Dedifferentiated amniotic fluid mesenchymal stem cell (primary cell): ENCODE data around the gene HS3ST1.
"Not testable (repeated sequence)": the region's sequence is repeated elsewhere in the genome, so short reads cannot be mapped to it uniquely, and the experiment has no call there.

ENCODE experiments used
- DNase-seq: peaks from one replicate; pipeline ENCODE4 v3.0.0-alpha.2; 2016; ENCODE audit errors: extremely low spot score

The HS3ST1 gene

DNA sequence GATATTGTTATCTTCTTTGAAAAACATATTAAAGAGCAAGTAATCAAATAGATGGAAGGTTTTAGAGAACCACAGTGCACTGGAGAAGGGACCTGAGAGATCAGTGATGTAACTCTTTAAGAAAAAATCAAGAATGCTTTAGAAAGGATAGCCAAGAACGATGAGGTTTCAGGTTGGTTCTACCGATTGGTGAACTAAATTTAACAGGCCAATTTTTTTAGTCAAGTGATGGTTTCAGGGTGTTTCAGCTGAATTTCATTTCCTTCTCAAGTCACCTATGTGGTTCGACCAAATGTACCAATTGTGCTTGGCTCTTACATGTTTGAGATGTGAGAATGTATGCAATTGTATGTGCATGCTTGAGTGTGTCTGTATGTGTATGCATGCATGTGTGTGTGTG lies 26.5 kb downstream of the HS3ST1 start:
- no peak for DNase-seq

DNA sequence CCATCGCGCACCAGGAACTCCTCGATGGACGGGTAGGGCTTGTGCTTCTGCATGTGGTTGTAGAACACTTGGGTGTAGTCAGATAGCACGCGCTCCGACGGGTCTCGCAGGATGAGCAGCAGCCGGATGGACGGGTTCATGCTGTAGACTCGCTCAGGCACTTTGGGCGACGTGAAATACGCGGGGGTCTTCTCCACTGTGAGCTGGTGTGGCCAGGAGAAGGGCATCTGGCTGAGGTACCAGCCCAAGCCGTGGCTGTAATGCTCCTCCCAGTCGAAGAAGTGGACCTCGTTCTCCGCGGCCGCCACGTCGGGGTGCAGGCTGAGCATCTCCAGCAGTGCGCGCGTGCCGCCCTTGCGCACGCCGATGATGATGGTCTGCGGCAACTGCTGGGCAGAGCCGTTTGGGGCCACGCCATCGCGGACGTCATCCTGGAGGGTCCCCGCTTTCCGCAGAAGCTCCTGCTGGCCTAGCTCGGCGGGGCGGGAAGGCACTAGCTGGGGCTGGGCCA lies 29.2 kb downstream of the HS3ST1 start:
- no peak for DNase-seq

DNA sequence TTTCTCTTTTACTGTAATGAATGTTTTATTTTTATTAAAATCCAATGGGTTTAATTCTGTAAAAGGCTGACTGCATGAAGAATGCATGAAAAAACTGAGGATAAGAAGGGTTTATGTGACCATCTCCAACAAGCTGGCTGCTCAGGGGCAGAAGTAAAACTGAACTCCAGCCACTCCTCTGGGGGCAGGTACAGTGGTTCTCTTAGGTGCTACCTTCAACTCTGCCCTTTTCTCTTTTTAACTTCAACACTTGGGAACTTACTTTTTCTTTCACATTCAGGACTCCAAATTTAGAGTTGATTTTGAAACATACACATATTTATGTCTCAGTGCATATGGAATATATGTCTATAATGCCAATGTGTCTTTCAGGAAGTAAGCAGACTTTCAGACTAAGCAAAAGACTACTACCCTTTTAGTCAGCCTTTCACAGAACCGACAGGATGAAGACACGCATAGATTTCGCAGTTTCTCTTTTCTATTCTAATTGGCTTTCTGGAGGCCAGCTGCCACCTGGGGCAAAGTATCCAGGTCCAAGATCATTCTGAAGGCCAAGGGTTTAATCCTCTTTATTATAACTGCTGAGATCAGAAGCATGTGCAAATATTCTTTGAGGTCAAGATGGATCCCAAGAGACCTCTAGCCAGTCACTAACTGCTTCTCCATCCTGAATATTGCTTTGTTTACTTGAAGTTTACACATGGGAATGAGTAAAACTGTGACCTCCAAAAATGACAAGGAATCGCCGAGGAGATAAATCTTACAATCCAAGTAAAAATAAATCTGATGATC lies 30.7 kb downstream of the HS3ST1 start:
- DNase-seq, result no peak

DNA sequence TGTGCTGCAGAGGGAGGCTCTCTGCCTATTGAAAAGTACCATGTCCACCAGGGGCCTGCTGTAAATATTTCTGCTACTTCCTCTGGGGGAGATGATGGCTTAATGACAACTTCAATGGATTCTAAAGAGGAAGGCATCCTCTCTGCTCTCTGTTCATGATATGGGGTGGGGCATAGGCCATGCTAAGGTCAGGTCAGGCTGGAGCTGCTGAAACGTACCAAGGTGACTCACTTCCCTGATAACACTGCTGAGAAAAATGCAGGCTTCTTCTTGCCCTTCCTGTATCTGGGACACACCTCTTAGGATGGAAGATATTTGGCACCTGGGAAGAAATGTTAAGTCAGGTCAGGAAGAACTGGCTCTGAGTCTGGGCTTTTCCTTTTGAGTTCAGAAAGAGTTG lies 31.5 kb downstream of the HS3ST1 start:
- no peak for DNase-seq

DNA sequence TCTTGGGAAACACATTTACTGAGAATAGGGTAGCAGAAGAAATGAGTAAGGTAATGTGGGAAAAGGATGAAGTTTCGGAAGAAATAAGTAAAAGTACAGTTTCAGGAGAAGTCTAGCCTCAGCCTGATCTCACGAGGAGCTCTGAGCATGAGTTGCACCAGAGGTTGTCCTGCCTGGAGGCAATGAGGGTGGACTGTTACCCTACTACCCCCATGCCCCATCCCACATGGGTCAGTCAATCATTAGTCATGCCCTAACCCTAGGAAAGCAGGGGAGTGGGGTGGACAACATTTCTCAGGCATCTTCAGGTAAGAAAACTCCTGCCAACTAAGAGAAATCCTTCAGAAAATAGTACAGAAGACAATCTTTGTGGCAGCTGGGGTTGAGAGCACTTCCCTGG lies 35.1 kb downstream of the HS3ST1 start:
- no peak for DNase-seq

DNA sequence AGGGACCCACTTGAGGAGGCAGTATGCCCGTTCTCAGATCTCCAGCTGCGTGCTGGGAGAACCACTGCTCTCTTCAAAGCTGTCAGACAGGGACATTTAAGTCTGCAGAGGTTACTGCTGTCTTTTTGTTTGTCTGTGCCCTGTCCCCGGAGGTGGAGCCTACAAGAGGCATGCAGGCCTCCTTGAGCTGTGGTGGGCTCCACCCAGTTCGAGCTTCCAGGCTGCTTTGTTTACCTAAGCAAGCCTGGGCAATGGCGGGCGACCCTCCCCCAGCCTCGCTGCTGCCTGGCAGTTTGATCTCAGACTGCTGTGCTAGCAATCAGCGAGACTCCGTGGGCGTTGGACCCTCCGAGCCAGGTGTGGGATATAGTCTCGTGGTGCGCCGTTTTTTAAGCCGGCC lies 44.6 kb downstream of the HS3ST1 start:
- DNase-seq, result not testable (repeated sequence)

DNA sequence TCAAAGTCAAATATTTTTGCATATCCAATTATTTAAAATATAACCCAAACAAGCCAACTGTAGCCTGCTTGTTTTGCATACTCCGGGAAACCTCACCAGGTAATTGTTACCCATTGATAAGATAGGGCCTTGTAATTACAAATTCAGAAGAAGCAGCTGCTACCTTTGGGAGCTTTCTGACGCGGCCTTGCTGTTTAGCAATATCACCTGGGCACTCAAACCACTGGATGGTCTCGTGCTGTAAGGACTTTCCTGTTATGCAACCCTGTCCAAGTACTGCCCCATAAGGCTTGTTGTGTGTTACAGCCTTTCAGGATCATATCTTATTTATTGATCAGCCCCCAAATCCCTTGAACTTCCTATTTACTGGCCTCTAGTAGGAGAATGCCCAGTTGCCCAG lies 52.1 kb downstream of the HS3ST1 start:
- DNase-seq, result no peak

DNA sequence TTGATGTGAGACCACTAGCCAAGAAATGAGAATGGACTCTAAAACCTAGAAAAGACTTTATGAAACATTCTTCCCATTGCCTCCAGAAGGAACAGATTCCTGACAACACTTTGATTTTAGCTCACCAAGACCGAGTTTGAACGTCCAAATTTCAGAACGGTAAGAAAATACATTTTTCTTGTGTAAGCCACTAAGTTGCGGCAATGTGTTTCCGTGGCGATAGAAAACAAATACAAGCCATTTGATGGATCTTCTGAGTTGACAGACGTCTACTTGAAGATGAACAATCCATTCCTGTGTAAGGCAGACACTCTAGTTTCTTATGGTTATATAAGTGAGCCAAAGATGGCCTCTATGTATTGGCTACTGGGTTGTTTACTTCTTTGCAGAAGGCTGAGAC lies 52.5 kb downstream of the HS3ST1 start:
- no peak for DNase-seq

DNA sequence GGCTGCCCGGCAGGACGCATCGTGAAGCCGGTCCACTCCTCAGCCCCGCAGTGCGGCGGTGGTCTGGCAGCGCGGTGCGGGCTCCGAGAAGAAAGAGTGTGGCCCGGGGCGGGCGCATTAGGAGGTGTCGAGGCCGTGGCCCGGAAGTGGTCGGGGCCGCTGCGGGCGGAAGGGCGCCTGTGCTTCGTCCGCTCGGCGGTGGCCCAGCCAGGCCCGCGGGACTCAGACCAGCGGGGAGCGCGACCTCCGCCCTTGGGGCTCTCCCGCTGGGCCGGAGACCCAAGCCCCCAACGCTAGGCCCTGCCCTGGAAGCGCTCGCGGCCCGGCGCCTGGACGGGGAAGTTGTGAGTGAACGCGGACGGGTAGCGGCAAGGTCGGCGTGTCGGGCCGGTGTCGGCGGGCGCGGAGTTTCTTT lies 60.0 kb downstream of the HS3ST1 start:
- DNase-seq, result no peak

DNA sequence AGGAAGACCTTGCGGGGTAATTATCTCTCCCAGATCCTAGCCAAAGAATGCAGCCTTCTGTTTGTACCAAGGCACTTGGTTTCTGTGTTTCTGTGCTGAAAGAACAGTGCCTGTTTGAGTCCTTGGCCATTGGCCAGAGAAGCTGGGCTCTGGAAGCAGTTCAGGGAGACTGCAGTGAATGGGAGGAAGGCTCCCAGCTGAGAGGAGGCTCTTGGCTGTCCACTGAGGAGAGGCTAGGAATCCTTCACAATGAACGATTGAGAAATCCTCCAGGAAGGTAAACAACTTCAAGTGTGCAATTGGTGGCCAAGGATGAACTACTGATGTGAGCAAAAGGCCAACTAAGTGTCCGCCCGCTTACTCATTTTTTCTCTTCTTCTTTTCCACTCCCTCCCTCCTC lies 61.3 kb downstream of the HS3ST1 start:
- DNase-seq, result no peak

DNA sequence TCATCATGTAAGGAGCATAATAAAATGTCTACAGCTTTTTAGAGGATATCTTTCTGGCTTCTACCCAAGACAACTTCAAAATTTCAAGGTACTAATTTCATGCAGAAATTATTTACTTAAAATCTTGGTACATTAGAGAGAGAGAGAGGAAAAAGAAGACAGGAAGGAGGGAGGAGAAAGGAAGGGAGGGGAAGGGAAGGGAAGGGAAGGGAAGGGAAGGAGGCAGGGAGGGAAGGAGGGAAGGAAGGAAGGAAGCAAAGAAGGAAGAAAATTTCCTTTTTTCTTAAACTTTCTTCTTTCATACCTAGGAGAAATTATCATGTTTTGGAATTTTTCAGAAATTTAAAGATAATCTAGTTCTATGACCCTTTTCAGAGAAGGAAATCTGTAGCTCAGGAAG lies 61.8 kb downstream of the HS3ST1 start:
- no peak for DNase-seq

DNA sequence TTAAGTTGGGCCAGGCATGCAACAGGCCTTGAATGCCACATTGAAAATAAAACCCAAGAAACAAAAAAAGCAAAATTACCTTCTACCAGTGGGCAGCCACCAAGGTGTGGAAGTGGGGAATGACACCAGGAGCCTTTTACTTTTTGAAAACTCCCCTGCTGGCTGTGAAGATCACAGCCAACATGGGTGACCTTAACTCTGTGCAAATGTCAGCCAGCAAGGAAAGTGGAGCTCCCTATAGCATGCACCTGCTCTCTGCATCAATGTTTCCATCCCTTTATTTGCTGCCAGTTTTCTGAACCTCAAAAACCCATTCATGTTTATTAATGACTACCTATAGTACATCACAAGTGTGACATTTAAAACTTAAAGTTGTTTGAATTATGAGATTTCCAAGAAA lies 63.7 kb downstream of the HS3ST1 start:
- no peak for DNase-seq

DNA sequence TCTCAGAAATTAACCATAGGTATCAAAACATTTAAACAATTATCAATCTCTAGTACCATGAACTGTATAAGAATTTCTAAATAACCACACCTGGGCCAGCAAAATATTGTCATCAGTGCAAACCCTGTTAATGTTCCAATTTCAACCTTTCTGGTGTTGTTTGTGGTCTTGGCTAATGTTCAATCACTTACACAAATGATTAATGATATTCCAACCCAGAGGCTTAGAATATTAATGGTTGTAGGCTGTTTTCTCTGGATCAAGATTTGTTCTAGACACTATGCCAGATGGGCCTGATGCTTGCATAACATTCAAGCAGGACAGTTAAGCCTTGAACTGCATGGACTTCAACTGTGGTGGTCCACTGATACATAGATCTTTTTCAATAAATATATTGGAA lies 69.1 kb downstream of the HS3ST1 start:
- no peak for DNase-seq

DNA sequence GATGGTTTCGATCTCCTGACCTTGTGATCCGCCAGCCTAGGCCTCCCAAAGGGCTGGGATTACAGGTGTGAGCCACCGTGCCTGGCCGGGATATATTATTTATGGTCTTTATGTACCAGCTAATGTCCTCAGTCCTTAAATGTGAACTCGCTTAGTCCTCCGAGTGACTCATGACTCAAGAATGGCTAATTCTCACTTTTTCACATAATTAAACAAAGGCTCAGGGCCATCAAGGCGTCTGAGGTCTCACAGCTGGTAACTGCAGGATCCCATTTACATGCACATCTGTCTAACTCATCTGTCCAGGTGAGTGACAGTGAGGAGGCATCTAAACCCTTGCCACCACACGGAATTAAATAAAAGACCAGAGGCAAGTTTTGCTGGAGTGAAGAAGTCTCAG lies 73.5 kb downstream of the HS3ST1 start:
- no peak for DNase-seq

DNA sequence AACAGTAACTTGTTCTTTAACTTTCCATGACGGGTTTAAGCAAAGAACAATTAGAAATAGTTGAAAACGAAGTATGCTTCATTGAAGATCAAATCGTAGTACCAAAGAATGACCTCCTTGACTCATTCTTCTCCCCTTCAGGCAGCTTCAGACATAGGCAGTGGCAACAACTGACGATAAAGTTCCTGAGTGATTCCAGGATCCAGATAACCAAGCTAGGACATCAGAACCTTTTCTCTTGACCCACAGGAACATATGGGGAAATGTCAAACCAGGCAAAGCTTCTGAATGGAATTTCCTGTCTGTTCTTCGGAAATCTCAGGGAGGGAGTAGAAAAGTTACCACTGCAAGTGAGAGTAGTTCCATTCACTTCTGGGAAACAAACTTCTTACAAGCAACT lies 74.2 kb downstream of the HS3ST1 start:
- DNase-seq, result no peak

DNA sequence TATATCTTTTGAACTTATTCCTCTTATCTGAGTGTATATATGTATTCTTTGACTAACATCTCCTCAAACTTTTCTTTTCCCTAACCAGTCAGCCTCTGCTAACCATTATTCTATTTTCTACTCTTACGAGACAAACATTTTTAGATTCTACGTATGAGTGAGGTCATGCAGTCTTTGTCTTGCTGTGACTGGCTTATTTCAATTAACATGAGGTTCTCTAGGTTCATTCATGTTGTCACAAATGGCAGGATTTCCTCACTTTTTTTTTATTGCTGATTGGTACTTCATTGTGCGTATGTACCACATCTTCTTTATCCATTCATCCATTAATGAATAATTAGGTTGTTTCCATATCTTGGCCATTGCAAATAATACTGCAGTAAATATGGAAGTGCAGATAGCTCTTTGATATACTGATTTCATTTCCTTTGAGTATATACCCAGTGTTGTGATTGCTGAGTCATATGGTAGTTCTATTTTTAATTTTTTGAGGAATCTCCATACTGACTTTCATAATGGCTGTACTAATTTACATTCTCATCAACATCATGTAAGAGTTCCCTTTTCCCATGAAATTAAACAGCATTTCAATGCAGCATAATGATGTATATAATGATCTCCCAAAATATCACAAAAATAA lies 80.1 kb downstream of the HS3ST1 start:
- DNase-seq, result no peak

DNA sequence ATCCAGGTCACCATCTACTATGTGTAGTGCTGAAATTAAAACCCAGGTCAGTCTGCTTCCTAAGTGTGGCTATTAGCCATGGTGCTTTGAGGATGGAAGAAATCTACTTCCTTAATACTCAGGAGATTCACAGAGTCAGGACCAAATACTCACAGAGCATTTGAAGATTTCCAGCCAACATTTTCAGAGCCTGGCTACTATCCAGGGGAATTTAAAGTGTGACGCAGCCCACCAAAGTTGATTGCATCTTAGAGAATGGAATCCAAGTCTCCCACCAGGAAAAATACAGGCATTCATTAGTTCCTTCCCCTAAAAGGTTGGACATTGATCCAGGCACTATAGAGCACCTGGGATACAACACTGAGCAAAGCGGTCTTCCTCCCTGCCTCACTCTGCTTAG lies 83.8 kb downstream of the HS3ST1 start:
- no peak for DNase-seq

DNA sequence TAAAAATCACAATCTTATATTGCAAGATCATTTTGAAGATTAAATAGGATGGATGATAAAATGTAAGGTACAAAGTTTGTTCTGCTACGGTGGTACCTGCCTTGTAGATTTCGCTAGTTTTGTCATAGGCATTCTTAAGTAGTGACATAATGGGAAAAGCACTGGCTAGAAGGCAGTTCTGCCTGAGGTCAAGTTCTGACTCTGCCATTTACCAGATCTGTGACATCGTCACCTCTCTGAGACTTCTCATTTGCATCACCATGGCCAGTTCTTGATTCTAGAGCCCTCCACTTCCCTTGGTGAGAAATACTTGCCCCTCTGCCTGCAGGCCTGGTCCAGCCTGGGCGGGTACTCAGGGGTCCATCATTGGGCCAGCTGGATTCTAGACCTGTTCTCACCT lies 85.2 kb downstream of the HS3ST1 start:
- DNase-seq, result no peak
